Spleen (tissue), 7 donors: ENCODE data around the gene CEMP1.

ENCODE experiments used
- POLR2AphosphoS5 ChIP-seq, 3 donors: sonication (generic); formaldehyde crosslinking; IDR thresholded peaks; one replicate each; pipeline ENCODE4 v1.5.1; 2017; ENCODE audit warnings: antibody characterized with exemption in 3 of 3
- TF ChIP-seq, protein P1 (sequence below), 11 experiments: fragments of 200-600 bp in 7 of 11; fragments of 450-650 bp in 4 of 11; sonication (generic) in 4 of 11; IDR thresholded peaks in 8 of 11; conservative IDR thresholded peaks in 3 of 11; 1 replicate in 7 of 11; 2 replicates in 4 of 11; pipeline versions ENCODE4 v1.4.0 to v1.8.0; 2016 to 2021; ENCODE audit warnings: antibody characterized with exemption in 11 of 11, inconsistent platforms in 4 of 11, mild to moderate bottlenecking in 1 of 11
- donor health status: DM: no; HTN: no; CAD: no; lungs with moderate emphysema.
- donor health status: DM: no; HTN: no; CAD: no.
- donor health status: DM: no; HTN: no; CAD: no.

GRCh38 chr16:2492292-2492691 lies 38.9 kb downstream of the CEMP1 start:
- TF ChIP-seq, protein P1, sequence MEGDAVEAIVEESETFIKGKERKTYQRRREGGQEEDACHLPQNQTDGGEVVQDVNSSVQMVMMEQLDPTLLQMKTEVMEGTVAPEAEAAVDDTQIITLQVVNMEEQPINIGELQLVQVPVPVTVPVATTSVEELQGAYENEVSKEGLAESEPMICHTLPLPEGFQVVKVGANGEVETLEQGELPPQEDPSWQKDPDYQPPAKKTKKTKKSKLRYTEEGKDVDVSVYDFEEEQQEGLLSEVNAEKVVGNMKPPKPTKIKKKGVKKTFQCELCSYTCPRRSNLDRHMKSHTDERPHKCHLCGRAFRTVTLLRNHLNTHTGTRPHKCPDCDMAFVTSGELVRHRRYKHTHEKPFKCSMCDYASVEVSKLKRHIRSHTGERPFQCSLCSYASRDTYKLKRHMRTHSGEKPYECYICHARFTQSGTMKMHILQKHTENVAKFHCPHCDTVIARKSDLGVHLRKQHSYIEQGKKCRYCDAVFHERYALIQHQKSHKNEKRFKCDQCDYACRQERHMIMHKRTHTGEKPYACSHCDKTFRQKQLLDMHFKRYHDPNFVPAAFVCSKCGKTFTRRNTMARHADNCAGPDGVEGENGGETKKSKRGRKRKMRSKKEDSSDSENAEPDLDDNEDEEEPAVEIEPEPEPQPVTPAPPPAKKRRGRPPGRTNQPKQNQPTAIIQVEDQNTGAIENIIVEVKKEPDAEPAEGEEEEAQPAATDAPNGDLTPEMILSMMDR (IDR thresholded peaks at IDR 0.05 in 8 of 11, conservative IDR thresholded peaks at IDR 0.05 in 3 of 11): no peak
- TF ChIP-seq POLR2AphosphoS5 (IDR thresholded peaks at IDR 0.05): no peak
